Measurements from ENCODE around the gene SENP2. TPM values are rescaled to one million over a fixed set of nuclear protein-coding genes. Genes with fewer than 3 reads are reported as not detected.

SENP2 gene
- total and polyA plus RNA-seq, 10 of the 15 experiments (the other 5 are each of a cell fraction or from before 2014, with no cell fraction given) = 9.0 to 42.7 (median 25.1) TPM

DNA sequence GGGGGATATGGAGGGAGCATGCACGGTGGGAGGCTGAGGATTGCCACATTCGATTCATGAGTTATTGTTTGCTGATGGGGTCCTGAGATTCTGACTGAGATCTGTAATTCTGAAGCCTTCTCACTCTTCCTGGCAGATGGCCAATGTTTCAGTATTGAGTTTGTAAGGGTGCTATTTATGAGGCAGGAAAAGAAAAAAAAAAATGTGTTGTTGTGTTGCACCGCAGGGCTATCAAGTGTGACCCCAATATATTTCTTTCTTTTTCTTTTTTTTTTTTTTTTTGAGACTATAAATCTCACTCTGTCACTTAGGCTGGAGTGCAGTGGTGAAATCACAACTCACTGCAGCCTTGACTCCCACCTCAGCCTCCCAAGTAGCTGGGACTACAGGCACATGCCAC is 3.2 kb upstream of the SENP2 start:
- Histone ChIP-seq H3K79me2 (ENCODE audit: control insufficient read depth, insufficient read depth, low read length) (peaks cover 10% of the 10 kb centered on the region), H3K9me3 (replicated peaks; ENCODE audit: control insufficient read depth, insufficient read depth, low read length) (no peaks in the 10 kb centered on the region), H4K20me1 (ENCODE audit: control insufficient read depth, insufficient read depth) (no peaks in the 10 kb centered on the region), H3K36me3 (ENCODE audit: control insufficient read depth in 2 of 2, insufficient read depth in 2 of 2, low read length in 1 of 2) (no peaks in the 10 kb centered on the region), H3K9ac (ENCODE audit: control insufficient read depth, insufficient read depth, low read length) (no peak overlapping the region), H3K4me3 (no peak overlapping the region), H3K4me1 (ENCODE audit: control insufficient read depth, insufficient read depth, low read length) (peaks cover 18% of the 10 kb centered on the region), H3K4me2 (ENCODE audit: control insufficient read depth, insufficient read depth) (peak overlapping the region; percentile 70), H2AFZ (ENCODE audit: control insufficient read depth, low read depth, low read length) (peak overlapping the region; percentile 22), H3K27me3 (replicated peaks in 1 of 2; ENCODE audit: control insufficient read depth in 2 of 2, insufficient read depth in 2 of 2, low read length in 1 of 2) (no peaks in the 10 kb centered on the region), H3K27ac (ENCODE audit: control insufficient read depth, insufficient read depth) (peak overlapping the region; percentile 38; the same call in 1 of the 2 replicates)
- ChIA-PET POLR2A (interaction anchor here (0.9 kb wide), 1 partner anchor 28 kb away, joined by 5 read pairs; no protein-coding TSS in a partner anchor), RAD21 (ENCODE audit: unreplicated experiment) (interaction anchor here (0.5 kb wide), 1 partner anchor 9 kb away, joined by 3 read pairs; no protein-coding TSS in a partner anchor), CTCF (no interaction called here), SMC1A (ENCODE audit: uncharacterized antibody, unreplicated experiment) (no interaction called here)
- FAIRE-seq = peak; percentile 80
- BruUV-seq (replicated peaks) = no TSS peak
- DNase-seq (ENCODE audit: low read depth, low spot score) = peak; percentile 66
- peak; percentile 24 for ATAC-seq
- in situ Hi-C loops (cut with MboI) = no loop called here
- intact Hi-C loops (cut with micrococcal nuclease; ENCODE audit: unreplicated experiment) = no loop called here
- 3% methylated on average over 3 of the region's 3 CpGs for WGBS (ENCODE audit: insufficient coverage, insufficient replicate concordance, low lambda C conversion rate, missing lambda C conversion rate)
- peak; percentile 58 for TF ChIP-seq ATF2 (IDR thresholded peaks at IDR 0.05; ENCODE audit: low read length)
- TF ChIP-seq, protein P1, sequence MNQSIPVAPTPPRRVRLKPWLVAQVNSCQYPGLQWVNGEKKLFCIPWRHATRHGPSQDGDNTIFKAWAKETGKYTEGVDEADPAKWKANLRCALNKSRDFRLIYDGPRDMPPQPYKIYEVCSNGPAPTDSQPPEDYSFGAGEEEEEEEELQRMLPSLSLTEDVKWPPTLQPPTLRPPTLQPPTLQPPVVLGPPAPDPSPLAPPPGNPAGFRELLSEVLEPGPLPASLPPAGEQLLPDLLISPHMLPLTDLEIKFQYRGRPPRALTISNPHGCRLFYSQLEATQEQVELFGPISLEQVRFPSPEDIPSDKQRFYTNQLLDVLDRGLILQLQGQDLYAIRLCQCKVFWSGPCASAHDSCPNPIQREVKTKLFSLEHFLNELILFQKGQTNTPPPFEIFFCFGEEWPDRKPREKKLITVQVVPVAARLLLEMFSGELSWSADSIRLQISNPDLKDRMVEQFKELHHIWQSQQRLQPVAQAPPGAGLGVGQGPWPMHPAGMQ (IDR thresholded peaks at IDR 0.05; ENCODE audit: borderline replicate concordance) = no peak
- TF ChIP-seq NBN (IDR thresholded peaks at IDR 0.05) = no peak
- no peak for TF ChIP-seq EZH2 (IDR thresholded peaks at IDR 0.05; ENCODE audit: borderline replicate concordance, control insufficient read depth, low read depth, low read length)
- no peak for TF ChIP-seq ESRRA (IDR thresholded peaks at IDR 0.05; ENCODE audit: low read length)
- no peak for TF ChIP-seq POLR2AphosphoS2 (IDR thresholded peaks at IDR 0.05; ENCODE audit: low read depth, low read length)
- TF ChIP-seq CHD4 (IDR thresholded peaks at IDR 0.05) = no peak
- TF ChIP-seq BACH1 (IDR thresholded peaks at IDR 0.05; ENCODE audit: borderline replicate concordance) = no peak
- TF ChIP-seq STAT3 (IDR thresholded peaks at IDR 0.05; ENCODE audit: low read depth, low read length) = no peak
- no peak for TF ChIP-seq BCLAF1 (IDR thresholded peaks at IDR 0.05)
- TF ChIP-seq ZNF384 (IDR thresholded peaks at IDR 0.05; ENCODE audit: borderline replicate concordance, low read depth, low read length) = peak; percentile 91
- no peak for TF ChIP-seq CHD2 (IDR thresholded peaks at IDR 0.05; ENCODE audit: borderline replicate concordance, low read depth, low read length)
- TF ChIP-seq MEF2B (IDR thresholded peaks at IDR 0.05; ENCODE audit: partially characterized antibody, poor library complexity, severe bottlenecking) = peak; percentile 15
- no peak for TF ChIP-seq ATF7 (IDR thresholded peaks at IDR 0.05; ENCODE audit: low read depth)
- TF ChIP-seq RCOR1 (conservative IDR thresholded peaks at IDR 0.05; ENCODE audit: low read depth, low read length) = no peak
- TF ChIP-seq, protein P2, sequence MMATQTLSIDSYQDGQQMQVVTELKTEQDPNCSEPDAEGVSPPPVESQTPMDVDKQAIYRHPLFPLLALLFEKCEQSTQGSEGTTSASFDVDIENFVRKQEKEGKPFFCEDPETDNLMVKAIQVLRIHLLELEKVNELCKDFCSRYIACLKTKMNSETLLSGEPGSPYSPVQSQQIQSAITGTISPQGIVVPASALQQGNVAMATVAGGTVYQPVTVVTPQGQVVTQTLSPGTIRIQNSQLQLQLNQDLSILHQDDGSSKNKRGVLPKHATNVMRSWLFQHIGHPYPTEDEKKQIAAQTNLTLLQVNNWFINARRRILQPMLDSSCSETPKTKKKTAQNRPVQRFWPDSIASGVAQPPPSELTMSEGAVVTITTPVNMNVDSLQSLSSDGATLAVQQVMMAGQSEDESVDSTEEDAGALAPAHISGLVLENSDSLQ (IDR thresholded peaks at IDR 0.05) = peak; percentile 77
- no peak for TF ChIP-seq CEBPB (IDR thresholded peaks at IDR 0.05; ENCODE audit: borderline replicate concordance in 1 of 2, low read depth in 2 of 2, low read length in 2 of 2)
- TF ChIP-seq ZNF207 (IDR thresholded peaks at IDR 0.05; ENCODE audit: borderline replicate concordance) = no peak
- no peak for TF ChIP-seq YBX1 (IDR thresholded peaks at IDR 0.05)

All from GM12878 (cell line).